Caco-2 (cell line): ENCODE results near the gene TIMM44. TPM values are rescaled to one million over a fixed set of nuclear protein-coding genes. Genes with fewer than 3 reads are reported as not detected.

Experiments used
- BruUV-seq: library from RNA; stranded (reverse); fragments of 400-500 nt; replicated peaks from 2 replicates; lab custom pipeline; 2021; lab: Mats Ljungman, UMichigan
- CTCF ChIA-PET: fragments of 300-600 bp; sonication (Branson Sonifier 250); formaldehyde crosslinking; loops from one replicate; lab custom pipeline; 2022; ENCODE audit warnings: antibody characterized with exemption; lab: Charles Lee
- POLR2A ChIA-PET: fragments of 300-600 bp; sonication (Branson Sonifier 250); formaldehyde crosslinking; loops from one replicate; lab custom pipeline; 2022; ENCODE audit warnings: antibody characterized with exemption; lab: Charles Lee
- DNase-seq, 2 experiments: peaks; one replicate each; pipeline versions ENCODE4 v3.0.0 to v3.0.0-alpha.2; 2020 to 2022
- H3K27me3 ChIP-seq: replicated peaks from 2 replicates; pipeline ENCODE4 v1.6.0; 2011; ENCODE audit warnings: low read length; ENCODE audit not compliant: control insufficient read depth, insufficient read depth
- H3K36me3 ChIP-seq: 2 replicates; pipeline ENCODE4 v1.5.1; 2011; ENCODE audit warnings: low read length; ENCODE audit not compliant: control insufficient read depth, insufficient read depth
- H3K4me1 ChIP-seq: fragments of 250-450 bp; sonication (Bioruptor Pico); 2 replicates; pipeline ENCODE4 v1.5.1; 2020; ENCODE audit warnings: mild to moderate bottlenecking
- H3K4me3 ChIP-seq: 2 replicates; pipeline ENCODE4 v1.5.1; 2011; ENCODE audit warnings: low read depth, mild to moderate bottlenecking, control low read depth, low read length
- H3K9me3 ChIP-seq: fragments of 250-450 bp; sonication (Bioruptor Pico); 2 replicates; pipeline ENCODE4 v1.5.1; 2020; ENCODE audit warnings: mild to moderate bottlenecking, moderate library complexity
- H3K27ac Mint-ChIP-seq: one replicate; pipeline ENCODE4 v1.8.0; 2022; ENCODE audit warnings: mixed read lengths; ENCODE audit not compliant: unreplicated experiment
- H3K27me3 Mint-ChIP-seq: one replicate; pipeline ENCODE4 v1.8.0; 2022; ENCODE audit warnings: mixed read lengths; ENCODE audit not compliant: insufficient read depth, unreplicated experiment
- H3K36me3 Mint-ChIP-seq: one replicate; pipeline ENCODE4 v1.8.0; 2022; ENCODE audit warnings: mild to moderate bottlenecking, mixed read lengths; ENCODE audit not compliant: insufficient read depth, unreplicated experiment
- H3K4me1 Mint-ChIP-seq: one replicate; pipeline ENCODE4 v1.8.0; 2022; ENCODE audit warnings: low read depth, mixed read lengths; ENCODE audit not compliant: unreplicated experiment
- H3K4me3 Mint-ChIP-seq: one replicate; pipeline ENCODE4 v1.8.0; 2022; ENCODE audit warnings: mild to moderate bottlenecking, moderate library complexity, mixed read lengths; ENCODE audit not compliant: unreplicated experiment
- H3K9me3 Mint-ChIP-seq: one replicate; pipeline ENCODE4 v1.8.0; 2022; ENCODE audit warnings: mixed read lengths; ENCODE audit not compliant: unreplicated experiment
- CTCF ChIP-seq, 2 experiments: fragments of 200-600 bp in 1 of 2; IDR thresholded peaks; 1 replicate in 1 of 2; 2 replicates in 1 of 2; pipeline versions ENCODE4 v1.5.1 to v1.8.0; 2011 to 2022; ENCODE audit warnings: antibody characterized with exemption in 1 of 2, control low read depth in 1 of 2, inconsistent platforms in 1 of 2, low read depth in 1 of 2, low read length in 1 of 2, mild to moderate bottlenecking in 1 of 2, moderate library complexity in 1 of 2; ENCODE audit not compliant: insufficient read depth in 1 of 2, severe bottlenecking in 1 of 2, unreplicated experiment in 1 of 2
- intact Hi-C: fragments of 100-400 bp; cut with micrococcal nuclease; formaldehyde crosslinking; loops from one replicate; pipeline ENCODE4 v1.10.0; 2022; ENCODE audit not compliant: unreplicated experiment
- total RNA-seq: library from RNA; stranded (reverse); gene quantifications from 2 replicates; pipeline ENCODE4 v1.2.3, GENCODE V29; 2022

The TIMM44 gene
- total RNA-seq, 1 experiment from 2014 or later, result 129 TPM

- CTCF ChIA-PET, result no interaction called here
- no peak for TF ChIP-seq CTCF (IDR thresholded peaks at IDR 0.05; ENCODE audit: insufficient read depth in 1 of 2, low read depth in 1 of 2, low read length in 1 of 2, severe bottlenecking in 1 of 2, unreplicated experiment in 1 of 2)
- no TSS peak for BruUV-seq
- intact Hi-C loops, result loop anchor here (1.0 kb wide), 1 partner anchor 71 kb away; no protein-coding TSS in a partner anchor
- H3K36me3 ChIP-seq, result no peaks in the 10 kb centered on the region
- H3K4me1 ChIP-seq, result peaks cover 23% of the 10 kb centered on the region
- Mint-ChIP-seq H3K27me3 (no peaks in the 10 kb centered on the region), H3K4me1 (peaks cover 13% of the 10 kb centered on the region), H3K4me3 (peak overlapping the region; percentile 82), H3K27ac (no peak overlapping the region), H3K36me3 (peaks cover 62% of the 10 kb centered on the region), H3K9me3 (no peaks in the 10 kb centered on the region)
- H3K4me3 ChIP-seq, result no peak overlapping the region
- no peaks in the 10 kb centered on the region for H3K9me3 ChIP-seq
- H3K27me3 ChIP-seq, result no peaks in the 10 kb centered on the region
- DNase-seq, result no peak
- POLR2A ChIA-PET, result no interaction called here
Measured at GRCh38 chr19:7924651-7925170, 18.8 kb downstream of the TIMM44 start.

GRCh38 chr19:7924241-7924640 lies 19.2 kb downstream of the TIMM44 start:
- Mint-ChIP-seq H3K27me3 (no peaks in the 10 kb centered on the region), H3K4me1 (peaks cover 16% of the 10 kb centered on the region), H3K9me3 (no peaks in the 10 kb centered on the region), H3K36me3 (peaks cover 61% of the 10 kb centered on the region), H3K4me3 (peak overlapping the region; percentile 82), H3K27ac (no peak overlapping the region)
- ChIA-PET CTCF (no interaction called here), POLR2A (interaction anchor here (0.6 kb wide), 1 partner anchor 55 kb away, joined by 4 read pairs; no protein-coding TSS in a partner anchor)
- no TSS peak for BruUV-seq
- intact Hi-C loops, result no loop called here
- TF ChIP-seq CTCF (IDR thresholded peaks at IDR 0.05; ENCODE audit: insufficient read depth in 1 of 2, low read depth in 1 of 2, low read length in 1 of 2, severe bottlenecking in 1 of 2, unreplicated experiment in 1 of 2), result no peak
- H3K4me1 ChIP-seq, result peaks cover 19% of the 10 kb centered on the region
- no peaks in the 10 kb centered on the region for H3K9me3 ChIP-seq
- no peaks in the 10 kb centered on the region for H3K36me3 ChIP-seq
- no peaks in the 10 kb centered on the region for H3K27me3 ChIP-seq
- H3K4me3 ChIP-seq, result no peak overlapping the region
- DNase-seq, result no peak

- peaks cover 54% of the 10 kb centered on the region for H3K36me3 Mint-ChIP-seq
- no peaks in the 10 kb centered on the region for H3K9me3 Mint-ChIP-seq
- H3K4me3 ChIP-seq, result no peak overlapping the region
- ChIA-PET POLR2A (interaction anchor here (0.6 kb wide), 1 partner anchor 54 kb away, joined by 4 read pairs; no protein-coding TSS in a partner anchor), CTCF (no interaction called here)
- H3K27me3 Mint-ChIP-seq, result no peaks in the 10 kb centered on the region
- H3K4me1 ChIP-seq, result peaks cover 21% of the 10 kb centered on the region
- no TSS peak for BruUV-seq
- no peaks in the 10 kb centered on the region for H3K36me3 ChIP-seq
- TF ChIP-seq CTCF (IDR thresholded peaks at IDR 0.05; ENCODE audit: insufficient read depth in 1 of 2, low read depth in 1 of 2, low read length in 1 of 2, severe bottlenecking in 1 of 2, unreplicated experiment in 1 of 2), result no peak
- H3K4me1 Mint-ChIP-seq, result peaks cover 9% of the 10 kb centered on the region
- no peak for DNase-seq
- H3K27ac Mint-ChIP-seq, result no peak overlapping the region
- intact Hi-C loops, result no loop called here
- H3K27me3 ChIP-seq, result no peaks in the 10 kb centered on the region
- no peak overlapping the region for H3K4me3 Mint-ChIP-seq
- H3K9me3 ChIP-seq, result no peaks in the 10 kb centered on the region
Measured at GRCh38 chr19:7923295-7924191, 19.9 kb downstream of the TIMM44 start.
